AG10803 (cell line): ENCODE data around the gene TBC1D21.

Experiments
- DNase-seq: peaks from one replicate; pipeline ENCODE4 v3.0.0; 2010; ENCODE audit warnings: low read depth
- H3K4me3 ChIP-seq: 2 replicates; pipeline ENCODE4 v1.5.1; 2011; ENCODE audit warnings: mild to moderate bottlenecking, low read length, control low read depth
- CTCF ChIP-seq: conservative IDR thresholded peaks from 2 replicates; pipeline ENCODE4 v1.5.1; 2011; ENCODE audit warnings: mild to moderate bottlenecking, low read length, control low read depth, inconsistent platforms

TBC1D21 gene

GRCh38 chr15:73858062-73858461, 15.3 kb upstream of the TBC1D21 start:
- no peak for DNase-seq
- TF ChIP-seq CTCF: no peak
- H3K4me3 ChIP-seq: no peak overlapping the region

GRCh38 chr15:73862276-73862675, 11.1 kb upstream of the TBC1D21 start:
- TF ChIP-seq CTCF: no peak
- no peak overlapping the region for H3K4me3 ChIP-seq
- no peak for DNase-seq

- no peak overlapping the region for H3K4me3 ChIP-seq
- DNase-seq: no peak
- no peak for TF ChIP-seq CTCF
These were observed 8.0 kb upstream of the TBC1D21 start for GRCh38 chr15:73865379-73865778.

GRCh38 chr15:73865904-73866303, 7.5 kb upstream of the TBC1D21 start:
- DNase-seq: no peak
- H3K4me3 ChIP-seq: no peak overlapping the region
- TF ChIP-seq CTCF: no peak

GRCh38 chr15:73866481-73866880, 6.9 kb upstream of the TBC1D21 start:
- TF ChIP-seq CTCF: no peak
- no peak overlapping the region for H3K4me3 ChIP-seq
- no peak for DNase-seq

- no peak overlapping the region for H3K4me3 ChIP-seq
- no peak for DNase-seq
- no peak for TF ChIP-seq CTCF
These were observed 6.4 kb upstream of the TBC1D21 start for GRCh38 chr15:73866881-73867410.

- no peak for DNase-seq
- no peak overlapping the region for H3K4me3 ChIP-seq
- no peak for TF ChIP-seq CTCF
These were observed 5.9 kb upstream of the TBC1D21 start for GRCh38 chr15:73867426-73867825.
